H9 (cell line): ENCODE measurements around the gene ALDOA. TPM values are rescaled to one million over a fixed set of nuclear protein-coding genes. Genes with fewer than 3 reads are reported as not detected.

Source experiments
- DNase-seq: peaks from one replicate; pipeline ENCODE4 v3.0.0-alpha.2; 2017
- H2AFZ ChIP-seq: one replicate; pipeline ENCODE4 v1.6.1; 2013; ENCODE audit warnings: mild to moderate bottlenecking, low read length, control low read depth, moderate library complexity
- H2AK5ac ChIP-seq: 2 replicates; pipeline ENCODE4 v1.6.1; 2013; ENCODE audit warnings: low read length, control low read depth, mixed read lengths; ENCODE audit not compliant: insufficient read length
- H2BK120ac ChIP-seq: one replicate; pipeline ENCODE4 v1.6.1; 2013; ENCODE audit warnings: low read depth, mild to moderate bottlenecking, low read length, control low read depth, inconsistent platforms; ENCODE audit not compliant: poor library complexity, severe bottlenecking
- H2BK12ac ChIP-seq: 2 replicates; pipeline ENCODE4 v1.6.1; 2013; ENCODE audit warnings: low read length, control low read depth, mixed read lengths, low read depth; ENCODE audit not compliant: insufficient read length
- H2BK15ac ChIP-seq: 2 replicates; pipeline ENCODE4 v1.6.1; 2013; ENCODE audit warnings: low read depth, low read length, control low read depth
- H2BK20ac ChIP-seq: one replicate; pipeline ENCODE4 v1.6.1; 2013; ENCODE audit warnings: low read depth, mild to moderate bottlenecking, low read length, control low read depth, inconsistent platforms; ENCODE audit not compliant: poor library complexity, severe bottlenecking
- H2BK5ac ChIP-seq: 2 replicates; pipeline ENCODE4 v1.6.1; 2013; ENCODE audit warnings: low read length, control low read depth, mixed read lengths; ENCODE audit not compliant: insufficient read length
- H3K14ac ChIP-seq: 2 replicates; pipeline ENCODE4 v1.6.1; 2013; ENCODE audit warnings: low read length, control low read depth; ENCODE audit not compliant: insufficient read depth
- H3K18ac ChIP-seq: 2 replicates; pipeline ENCODE4 v1.6.1; 2013; ENCODE audit warnings: low read depth, mild to moderate bottlenecking, mixed read lengths, low read length, control low read depth; ENCODE audit not compliant: insufficient read length
- H3K23ac ChIP-seq: 2 replicates; pipeline ENCODE4 v1.6.1; 2013; ENCODE audit warnings: low read length, control low read depth, mixed read lengths, low read depth; ENCODE audit not compliant: insufficient read length
- H3K23me2 ChIP-seq: 2 replicates; pipeline ENCODE4 v1.6.1; 2013; ENCODE audit warnings: low read depth, mild to moderate bottlenecking, mixed read lengths, low read length, control low read depth; ENCODE audit not compliant: insufficient read length, poor library complexity, severe bottlenecking
- H3K27ac ChIP-seq: 2 replicates; pipeline ENCODE4 v1.5.1; 2013; ENCODE audit warnings: low read length, control low read depth, mixed read lengths, low read depth; ENCODE audit not compliant: insufficient read length
- H3K27me3 ChIP-seq: 2 replicates; pipeline ENCODE4 v1.6.1; 2013; ENCODE audit warnings: low read length, control low read depth, inconsistent platforms; ENCODE audit not compliant: insufficient read depth
- H3K4ac ChIP-seq: 2 replicates; pipeline ENCODE4 v1.6.1; 2013; ENCODE audit warnings: low read depth, mild to moderate bottlenecking, control low read depth, inconsistent platforms, low read length, moderate library complexity
- H3K4me1 ChIP-seq: 2 replicates; pipeline ENCODE4 v1.6.1; 2013; ENCODE audit warnings: low read length, control low read depth, inconsistent platforms; ENCODE audit not compliant: insufficient read depth
- H3K4me2 ChIP-seq: 2 replicates; pipeline ENCODE4 v1.6.1; 2013; ENCODE audit warnings: low read length, control low read depth, mixed read lengths; ENCODE audit not compliant: insufficient read length, insufficient read depth
- H3K56ac ChIP-seq: 2 replicates; pipeline ENCODE4 v1.6.1; 2013; ENCODE audit warnings: low read depth, mild to moderate bottlenecking, mixed read lengths, low read length, control low read depth; ENCODE audit not compliant: insufficient read length
- H3K79me1 ChIP-seq: 2 replicates; pipeline ENCODE4 v1.6.1; 2013; ENCODE audit warnings: low read depth, mild to moderate bottlenecking, moderate library complexity, low read length, control low read depth, inconsistent platforms; ENCODE audit not compliant: insufficient read depth, poor library complexity, severe bottlenecking
- H3K79me2 ChIP-seq: 2 replicates; pipeline ENCODE4 v1.6.1; 2013; ENCODE audit warnings: low read length, control low read depth, inconsistent platforms; ENCODE audit not compliant: insufficient read depth
- H3K9ac ChIP-seq: 2 replicates; pipeline ENCODE4 v1.6.1; 2013; ENCODE audit warnings: low read length, control low read depth, mixed read lengths; ENCODE audit not compliant: insufficient read length; ENCODE audit errors: extremely low read depth
- H3K9me3 ChIP-seq: one replicate; pipeline ENCODE4 v1.6.1; 2013; ENCODE audit warnings: low read depth, low read length, inconsistent platforms; ENCODE audit not compliant: control insufficient read depth
- H3T11ph ChIP-seq: one replicate; pipeline ENCODE4 v1.6.1; 2013; ENCODE audit warnings: mild to moderate bottlenecking, low read length, control low read depth, inconsistent platforms
- H4K20me1 ChIP-seq: one replicate; pipeline ENCODE4 v1.6.1; 2013; ENCODE audit not compliant: control insufficient read depth, insufficient read length, insufficient read depth
- H4K5ac ChIP-seq: 2 replicates; pipeline ENCODE4 v1.6.1; 2013; ENCODE audit warnings: low read depth, mild to moderate bottlenecking, mixed read lengths, low read length, control low read depth; ENCODE audit not compliant: insufficient read length
- H4K8ac ChIP-seq: replicated peaks from 2 replicates; pipeline ENCODE4 v1.6.1; 2013; ENCODE audit warnings: low read length, control low read depth, mixed read lengths, low read depth; ENCODE audit not compliant: insufficient read length
- H4K91ac ChIP-seq: 2 replicates; pipeline ENCODE4 v1.6.1; 2013; ENCODE audit warnings: low read depth, mild to moderate bottlenecking, moderate library complexity, mixed read lengths, low read length, control low read depth; ENCODE audit not compliant: insufficient read length
- H3K27ac Mint-ChIP-seq, 3 experiments: 2 replicates in 2 of 3; 3 replicates in 1 of 3; pipeline ENCODE4 v1.8.0; 2020 to 2021; ENCODE audit warnings: mixed read lengths in 3 of 3, mild to moderate bottlenecking in 1 of 3, moderate library complexity in 1 of 3
- H3K27me3 Mint-ChIP-seq: 2 replicates; pipeline ENCODE4 v1.8.0; 2021; ENCODE audit warnings: low read depth, mild to moderate bottlenecking, moderate library complexity, mixed read lengths
- H3K36me3 Mint-ChIP-seq, 3 experiments: 2 replicates in 2 of 3; 3 replicates in 1 of 3; pipeline ENCODE4 v1.8.0; 2020 to 2021; ENCODE audit warnings: low read depth in 3 of 3, mixed read lengths in 3 of 3; ENCODE audit not compliant: insufficient read depth in 1 of 3
- H3K4me1 Mint-ChIP-seq, 2 experiments: 2 replicates each; pipeline ENCODE4 v1.8.0; 2020; ENCODE audit warnings: mixed read lengths in 2 of 2
- H3K4me3 Mint-ChIP-seq, 2 experiments: 2 replicates in 1 of 2; 3 replicates in 1 of 2; pipeline ENCODE4 v1.8.0; 2020 to 2021; ENCODE audit warnings: mild to moderate bottlenecking in 2 of 2, mixed read lengths in 2 of 2, moderate library complexity in 1 of 2
- H3K9me3 Mint-ChIP-seq, 2 experiments: 2 replicates in 1 of 2; 3 replicates in 1 of 2; pipeline ENCODE4 v1.8.0; 2020; ENCODE audit warnings: mild to moderate bottlenecking in 2 of 2, mixed read lengths in 2 of 2, moderate library complexity in 1 of 2
- CTCF ChIP-seq: fragments of 200-600 bp; sonication (generic); conservative IDR thresholded peaks from 3 replicates; pipeline ENCODE4 v1.8.0; 2021; ENCODE audit warnings: antibody characterized with exemption, mild to moderate bottlenecking
- WGBS: extraction: QIAGEN DNeasy Blood & Tissue Kit; methylation state at CpG from one replicate; pipeline ENCODE4 v1.1.7; 2013; ENCODE audit warnings: missing lambda C conversion rate, low lambda C conversion rate, mixed read lengths; ENCODE audit not compliant: insufficient read length; ENCODE audit errors: extremely low coverage; 5-methylcytosine and 5-hydroxymethylcytosine counted together
- total RNA-seq: library from RNA; stranded (reverse); gene quantifications from 2 replicates; pipeline ENCODE4 v1.2.1, GENCODE V29; 2021

Gene ALDOA
- total RNA-seq, 1 experiment from 2014 or later = 1,356 TPM

GRCh38 chr16:30068333-30068732 lies 2.8 kb downstream of the ALDOA start:
- Histone ChIP-seq H3K4me1 (no peaks in the 10 kb centered on the region; the same call in 1 of the 2 replicates), H3K4ac (no peak overlapping the region), H3K56ac (no peak overlapping the region), H3K4me2 (no peak overlapping the region), H3K27ac (no peak overlapping the region), H3K18ac (no peak overlapping the region), H3K9ac (no peak overlapping the region), H3K23ac (no peak overlapping the region), H3T11ph (no peak overlapping the region), H4K8ac (no peak overlapping the region), H3K79me2 (peaks cover 12% of the 10 kb centered on the region; the same call in 1 of the 2 replicates), H2BK12ac (no peak overlapping the region), H2AK5ac (no peak overlapping the region), H4K5ac (no peak overlapping the region), H3K14ac (no peak overlapping the region), H2BK5ac (no peak overlapping the region), H4K20me1 (no peaks in the 10 kb centered on the region), H2AFZ (no peak overlapping the region), H3K27me3 (no peaks in the 10 kb centered on the region), H2BK120ac (no peak overlapping the region), H3K79me1 (peaks cover 7% of the 10 kb centered on the region), H2BK20ac (no peak overlapping the region), H3K23me2 (peaks cover 17% of the 10 kb centered on the region), H4K91ac (no peak overlapping the region), H2BK15ac (no peak overlapping the region), H3K9me3 (no peaks in the 10 kb centered on the region)
- H3K36me3 Mint-ChIP-seq = peaks cover 51 to 69% (median 58%) of the 10 kb centered on the region in 3 experiments
- DNase-seq = no peak
- no peak overlapping the region; a peak in 3 of 5 replicates for H3K4me3 Mint-ChIP-seq
- TF ChIP-seq CTCF = no peak
- peak overlapping the region in 2 of 3 experiments; percentile 40 to 57; a peak in 2 of 7 replicates for H3K27ac Mint-ChIP-seq
- WGBS = no CpG with 5 or more reads among the region's 9 CpGs
- H3K9me3 Mint-ChIP-seq = no peaks in the 10 kb centered on the region; a peak in 1 of 5 replicates
- no peaks in the 10 kb centered on the region; the same call in 1 of the 2 replicates for H3K27me3 Mint-ChIP-seq
- H3K4me1 Mint-ChIP-seq = peaks cover 17 to 28% of the 10 kb centered on the region in 2 experiments
